GM06990 (cell line): ENCODE results near the gene EIF4B.
"Not testable (repeated sequence)": the region's sequence is repeated elsewhere in the genome, so short reads cannot be mapped to it uniquely, and the experiment has no call there.

Experiments used
- DNase-seq: peaks from one replicate; pipeline ENCODE4 v3.0.0-alpha.2; 2011; ENCODE audit not compliant: insufficient read length; ENCODE audit errors: extremely low read depth
- H3K27me3 ChIP-seq: replicated peaks from 2 replicates; pipeline ENCODE4 v1.6.0; 2011; ENCODE audit warnings: low read length; ENCODE audit not compliant: control insufficient read depth, insufficient read depth
- H3K36me3 ChIP-seq: 2 replicates; pipeline ENCODE4 v1.5.1; 2011; ENCODE audit warnings: low read length; ENCODE audit not compliant: control insufficient read depth, insufficient read depth
- H3K4me3 ChIP-seq: replicated peaks from 2 replicates; pipeline ENCODE4 v1.5.1; 2011; ENCODE audit warnings: low read depth, mild to moderate bottlenecking, control low read depth, low read length
- TF ChIP-seq, protein P1 (sequence below): IDR thresholded peaks from 2 replicates; pipeline ENCODE4 v1.5.1; 2011; ENCODE audit warnings: low read length, control low read depth, mild to moderate bottlenecking, inconsistent platforms; ENCODE audit not compliant: insufficient read depth, poor library complexity, severe bottlenecking

EIF4B gene

DNA sequence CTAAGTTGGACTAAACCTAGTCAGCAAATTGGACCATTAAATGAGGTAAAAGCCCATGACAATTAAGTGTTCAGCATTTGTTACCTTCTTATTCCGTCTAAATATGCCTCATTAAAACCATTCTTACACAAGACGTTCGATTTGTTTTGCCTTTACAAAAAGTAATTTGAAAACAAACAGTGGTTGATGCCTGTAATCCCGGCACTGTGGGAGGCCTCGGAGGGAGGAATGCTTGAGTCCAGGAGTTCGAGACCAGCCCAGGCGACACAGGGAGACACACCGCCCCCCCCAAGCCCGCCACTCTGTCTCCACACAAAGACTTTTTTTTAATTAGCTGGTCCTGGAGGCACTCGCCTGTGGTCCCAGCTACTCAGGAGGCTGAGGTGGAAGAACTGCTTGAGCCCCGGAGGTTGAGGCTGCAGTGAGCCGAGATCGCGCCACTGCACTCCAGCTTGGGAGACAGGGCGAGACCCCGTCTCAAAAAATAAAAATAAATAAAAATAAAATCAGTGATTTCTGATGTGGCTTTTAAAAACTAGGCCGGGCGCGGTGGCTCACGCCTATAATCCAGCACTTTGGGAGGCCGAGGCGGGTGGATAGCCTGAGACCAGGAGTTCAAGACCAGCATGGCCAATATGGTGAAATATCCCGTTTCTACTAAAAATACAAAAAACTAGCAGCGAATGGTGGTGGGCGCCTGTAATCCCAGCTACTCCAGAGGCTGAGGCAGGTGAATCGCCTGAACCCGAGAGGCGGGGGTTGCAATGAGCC is 856 bp upstream of the EIF4B start:
- H3K36me3 ChIP-seq: no peaks in the 10 kb centered on the region
- peak overlapping the region; percentile 100 for H3K4me3 ChIP-seq
- no peak for DNase-seq
- TF ChIP-seq, protein P1, sequence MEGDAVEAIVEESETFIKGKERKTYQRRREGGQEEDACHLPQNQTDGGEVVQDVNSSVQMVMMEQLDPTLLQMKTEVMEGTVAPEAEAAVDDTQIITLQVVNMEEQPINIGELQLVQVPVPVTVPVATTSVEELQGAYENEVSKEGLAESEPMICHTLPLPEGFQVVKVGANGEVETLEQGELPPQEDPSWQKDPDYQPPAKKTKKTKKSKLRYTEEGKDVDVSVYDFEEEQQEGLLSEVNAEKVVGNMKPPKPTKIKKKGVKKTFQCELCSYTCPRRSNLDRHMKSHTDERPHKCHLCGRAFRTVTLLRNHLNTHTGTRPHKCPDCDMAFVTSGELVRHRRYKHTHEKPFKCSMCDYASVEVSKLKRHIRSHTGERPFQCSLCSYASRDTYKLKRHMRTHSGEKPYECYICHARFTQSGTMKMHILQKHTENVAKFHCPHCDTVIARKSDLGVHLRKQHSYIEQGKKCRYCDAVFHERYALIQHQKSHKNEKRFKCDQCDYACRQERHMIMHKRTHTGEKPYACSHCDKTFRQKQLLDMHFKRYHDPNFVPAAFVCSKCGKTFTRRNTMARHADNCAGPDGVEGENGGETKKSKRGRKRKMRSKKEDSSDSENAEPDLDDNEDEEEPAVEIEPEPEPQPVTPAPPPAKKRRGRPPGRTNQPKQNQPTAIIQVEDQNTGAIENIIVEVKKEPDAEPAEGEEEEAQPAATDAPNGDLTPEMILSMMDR: no peak
- no peaks in the 10 kb centered on the region for H3K27me3 ChIP-seq

DNA sequence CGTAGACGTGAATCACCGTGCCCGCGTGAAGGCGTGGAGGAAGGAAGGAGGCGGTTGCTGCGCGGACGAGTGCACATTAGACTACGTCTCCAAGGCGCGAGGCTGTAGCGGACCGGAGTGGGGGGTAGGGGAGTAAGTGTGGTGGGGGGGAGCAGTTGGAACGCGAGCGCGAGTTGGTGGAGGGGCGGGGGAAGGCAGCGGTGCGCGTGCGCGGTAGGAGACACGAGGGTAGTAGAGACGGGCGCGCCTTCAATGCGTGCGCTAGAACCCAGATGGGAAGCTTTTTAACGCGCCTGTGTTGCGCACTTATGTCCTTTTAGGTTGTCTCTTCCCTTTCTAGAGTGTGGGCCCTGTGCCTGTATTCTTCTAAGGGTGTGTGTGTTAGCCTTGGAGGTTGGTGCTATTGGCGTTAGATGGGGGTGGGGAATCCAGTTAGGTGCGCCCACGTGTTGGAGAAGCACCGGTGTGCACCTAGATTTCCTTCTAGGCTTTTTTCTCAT is 604 bp downstream of the EIF4B start:
- DNase-seq: peak; percentile 88
- TF ChIP-seq, protein P1: no peak
- no peaks in the 10 kb centered on the region; the same call in 1 of the 2 replicates for H3K36me3 ChIP-seq
- H3K27me3 ChIP-seq: no peaks in the 10 kb centered on the region
- H3K4me3 ChIP-seq: peak overlapping the region; percentile 100

DNA sequence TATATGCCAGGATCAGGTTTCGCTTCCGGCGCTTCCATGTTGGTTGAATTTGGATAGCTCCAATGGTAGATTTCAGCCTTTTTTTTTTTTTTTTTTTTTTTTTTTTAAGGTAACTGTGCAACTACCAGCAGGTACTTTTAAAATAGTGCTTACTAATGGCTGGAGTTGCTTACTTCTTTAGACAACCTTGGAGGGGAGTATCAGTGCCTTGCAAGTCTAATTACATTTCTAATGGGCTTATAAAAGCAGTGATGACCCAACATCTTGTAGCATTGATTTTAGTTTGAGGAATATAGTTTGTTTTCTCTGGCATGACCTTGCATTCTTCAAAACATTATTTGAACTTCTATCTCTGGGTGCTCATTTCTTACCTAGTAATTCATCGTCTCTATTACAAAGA is 1.1 kb downstream of the EIF4B start:
- Histone ChIP-seq H3K36me3 (no peaks in the 10 kb centered on the region; the same call in 1 of the 2 replicates), H3K4me3 (peak overlapping the region; percentile 100), H3K27me3 (no peaks in the 10 kb centered on the region)
- no peak for DNase-seq
- TF ChIP-seq, protein P1: no peak

DNA sequence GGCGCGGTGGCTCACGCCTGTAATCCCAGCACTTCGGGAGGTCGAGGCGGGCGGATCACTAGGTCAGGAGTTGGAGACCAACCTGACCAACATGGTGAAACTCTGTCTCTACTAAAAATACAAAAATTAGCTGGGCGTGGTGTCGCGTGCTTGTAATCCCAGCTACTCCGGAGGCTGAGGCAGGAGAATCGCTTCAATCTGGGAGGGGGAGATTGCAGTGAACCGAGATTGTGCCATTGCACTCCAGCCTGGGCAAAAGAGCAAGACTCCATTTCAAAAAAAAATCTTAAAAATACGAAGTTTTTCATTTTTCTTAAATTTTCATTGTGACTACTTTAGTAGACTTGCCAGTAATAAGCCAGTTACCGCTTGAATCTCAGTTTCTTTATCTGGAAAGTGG is 2.5 kb downstream of the EIF4B start:
- peak overlapping the region; percentile 23 for H3K4me3 ChIP-seq
- not testable (repeated sequence) for H3K36me3 ChIP-seq, H3K27me3 ChIP-seq, DNase-seq

DNA sequence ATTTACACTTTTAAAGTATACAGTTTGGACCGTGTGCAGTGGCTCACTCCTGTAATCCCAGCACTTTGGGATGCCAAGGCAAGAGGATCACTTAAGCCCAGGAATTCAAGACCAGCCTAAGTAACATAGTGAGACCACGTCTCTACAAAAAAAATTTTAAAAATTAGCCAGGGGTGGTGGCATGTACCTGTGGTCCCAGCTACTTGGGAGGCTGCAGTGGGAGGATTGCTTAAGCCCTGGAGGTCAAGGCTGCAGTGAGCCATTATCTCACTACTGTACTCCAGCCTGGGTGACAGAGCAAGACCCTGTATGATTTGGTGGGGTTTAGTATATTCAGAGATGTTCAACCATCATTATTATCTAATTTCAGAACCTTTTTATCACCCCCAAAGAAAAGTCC is 4.7 kb downstream of the EIF4B start:
- Histone ChIP-seq H3K27me3 (no peaks in the 10 kb centered on the region), H3K36me3 (no peaks in the 10 kb centered on the region; the same call in 1 of the 2 replicates), H3K4me3 (no peak overlapping the region)
- TF ChIP-seq, protein P1: no peak
- no peak for DNase-seq

DNA sequence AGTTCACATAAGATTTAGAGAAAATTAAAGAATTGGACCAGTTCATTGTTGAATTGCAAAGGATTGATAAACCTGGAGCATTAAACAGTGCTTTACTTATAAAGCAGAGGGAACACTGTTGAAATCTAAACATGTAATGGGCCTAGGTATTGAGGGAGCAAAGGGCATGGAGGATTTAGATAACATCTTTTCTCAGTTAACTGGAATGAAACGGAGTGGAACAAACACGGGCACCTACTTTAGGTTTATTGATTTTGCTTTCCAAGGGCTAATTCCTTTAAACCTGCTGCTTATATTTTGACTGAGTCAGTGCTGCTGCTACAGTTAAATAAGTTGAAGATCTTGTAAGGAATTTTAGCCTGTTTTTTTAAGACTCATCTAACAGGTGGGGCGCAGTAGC is 5.6 kb downstream of the EIF4B start:
- H3K4me3 ChIP-seq: no peak overlapping the region
- H3K27me3 ChIP-seq: no peaks in the 10 kb centered on the region
- H3K36me3 ChIP-seq: peaks cover 2% of the 10 kb centered on the region; the same call in 1 of the 2 replicates
- TF ChIP-seq, protein P1: no peak
- no peak for DNase-seq
